NCI-H446 (cell line): Measurements from ENCODE around the gene IDE.
"Not testable (repeated sequence)": the region's sequence is repeated elsewhere in the genome, so short reads cannot be mapped to it uniquely, and the experiment has no call there.

Experiments used
- DNase-seq, 2 experiments: peaks; one replicate each; lab custom pipeline; 2025; lab: John Stamatoyannopoulos, UW

Gene IDE

GRCh38 chr10:92492748-92493240, 81.1 kb downstream of the IDE start:
- DNase-seq, result no peak

- DNase-seq, result no peak
Measured at GRCh38 chr10:92490387-92490786, 83.5 kb downstream of the IDE start.

DNA sequence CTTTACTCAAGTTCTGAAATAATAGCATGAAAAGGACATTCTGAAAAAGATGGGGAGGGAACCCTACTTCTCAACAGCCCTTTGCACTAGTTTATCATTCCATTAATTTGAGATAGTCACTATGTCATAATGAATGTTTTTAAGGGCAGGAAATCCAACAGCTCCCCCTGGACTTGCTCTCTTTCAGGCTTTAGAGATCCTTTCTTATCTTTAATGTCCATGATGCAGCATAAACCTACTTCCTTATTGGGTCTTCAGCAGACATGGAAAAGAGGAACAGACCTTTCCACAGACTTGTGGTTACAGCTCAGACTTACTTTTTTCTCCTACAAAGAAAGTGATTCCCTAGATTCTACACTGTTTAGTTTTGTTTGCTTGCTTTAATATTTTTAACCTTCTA, 87.3 kb downstream of the IDE start:
- no peak for DNase-seq

- no peak for DNase-seq
Measured at GRCh38 chr10:92483539-92483938, 90.4 kb downstream of the IDE start.

GRCh38 chr10:92480413-92480812, 93.5 kb downstream of the IDE start:
- DNase-seq, result no peak

- no peak for DNase-seq
Measured at GRCh38 chr10:92479547-92479946, 94.3 kb downstream of the IDE start.

DNA sequence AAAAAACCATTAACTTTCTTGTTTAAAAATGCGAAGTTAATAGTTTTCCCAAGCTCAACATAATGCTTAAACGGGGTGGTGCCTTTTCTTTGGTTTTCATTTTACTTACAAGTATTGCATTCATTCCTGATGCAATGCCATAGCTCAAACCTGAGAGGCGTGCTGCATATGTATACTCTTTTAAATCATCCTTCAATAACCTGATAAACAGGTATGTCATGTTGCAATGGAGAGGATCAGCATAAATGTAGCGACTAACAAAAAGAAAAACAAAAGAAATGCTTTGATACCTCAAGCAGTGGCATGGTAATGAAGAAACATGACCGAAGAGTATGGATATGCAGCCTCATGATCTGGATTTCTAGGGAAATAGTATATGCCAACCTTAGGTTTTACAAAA, 95.4 kb downstream of the IDE start:
- no peak for DNase-seq

GRCh38 chr10:92475357-92475868, 98.5 kb downstream of the IDE start:
- no peak for DNase-seq

- DNase-seq, result no peak
Measured at GRCh38 chr10:92470026-92470425, 103.9 kb downstream of the IDE start.

DNA sequence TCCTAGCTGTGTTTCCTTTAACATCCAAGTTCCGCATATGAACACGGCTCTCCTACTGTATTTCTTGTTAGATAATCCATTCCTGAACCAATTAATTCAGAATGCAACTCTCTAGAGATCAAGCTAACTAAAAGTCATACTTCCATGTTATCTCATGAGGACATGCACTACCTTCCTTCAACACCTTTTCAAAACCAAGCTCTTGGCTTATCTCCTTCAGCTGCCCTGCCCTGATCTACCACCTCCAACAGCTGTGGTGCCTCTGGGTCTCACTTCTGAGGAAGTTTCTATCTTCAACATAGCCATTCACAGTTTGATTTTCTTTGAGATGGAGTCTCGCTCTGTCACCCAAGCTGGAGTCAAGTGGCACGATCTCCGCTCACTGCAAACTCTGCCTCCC, 109.5 kb downstream of the IDE start:
- DNase-seq, result no peak

GRCh38 chr10:92463582-92463981, 110.3 kb downstream of the IDE start:
- DNase-seq, result no peak

DNA sequence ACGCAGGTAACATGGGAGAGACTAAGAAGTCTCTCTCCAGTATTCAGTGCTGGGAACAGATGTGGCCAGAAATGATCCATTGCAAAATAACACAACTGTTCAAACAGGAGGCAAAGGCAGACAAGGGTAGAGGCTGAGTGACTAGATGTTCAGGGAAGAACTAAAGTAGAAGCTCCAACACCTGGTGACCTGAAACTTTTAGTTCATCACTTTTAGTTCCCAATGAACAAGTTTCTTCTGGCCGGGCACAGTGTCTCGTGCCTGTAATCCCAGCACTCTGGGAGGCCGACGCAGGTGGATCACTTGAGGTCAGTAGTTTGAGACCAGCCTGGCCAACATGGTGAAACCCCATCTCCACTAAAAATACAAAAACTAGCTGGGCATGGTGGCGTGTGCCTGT, 118.9 kb downstream of the IDE start:
- DNase-seq, result not testable (repeated sequence)

DNA sequence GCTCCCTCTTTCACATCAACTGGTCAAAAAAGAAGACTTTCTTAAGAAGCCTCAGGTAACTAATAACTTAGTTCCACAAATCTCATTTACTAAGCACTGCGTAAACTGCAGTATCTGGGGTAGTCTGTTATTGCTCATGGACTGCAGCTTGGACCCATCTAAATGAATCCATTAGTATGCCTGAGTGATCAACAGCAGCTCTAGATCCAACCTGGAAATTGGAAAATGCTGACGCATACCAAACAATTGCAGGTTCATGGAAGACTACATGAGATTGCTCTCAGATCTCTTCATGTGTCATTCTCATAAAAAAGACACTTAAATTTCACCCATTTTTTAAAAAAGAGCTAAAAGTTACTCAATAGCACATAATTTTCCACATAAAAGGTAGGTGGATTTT, 121.6 kb downstream of the IDE start:
- no peak for DNase-seq

- DNase-seq, result no peak
Measured at GRCh38 chr10:92451431-92451830, 122.5 kb downstream of the IDE start.

- no peak for DNase-seq
Measured at GRCh38 chr10:92450896-92451295, 123.0 kb downstream of the IDE start.

DNA sequence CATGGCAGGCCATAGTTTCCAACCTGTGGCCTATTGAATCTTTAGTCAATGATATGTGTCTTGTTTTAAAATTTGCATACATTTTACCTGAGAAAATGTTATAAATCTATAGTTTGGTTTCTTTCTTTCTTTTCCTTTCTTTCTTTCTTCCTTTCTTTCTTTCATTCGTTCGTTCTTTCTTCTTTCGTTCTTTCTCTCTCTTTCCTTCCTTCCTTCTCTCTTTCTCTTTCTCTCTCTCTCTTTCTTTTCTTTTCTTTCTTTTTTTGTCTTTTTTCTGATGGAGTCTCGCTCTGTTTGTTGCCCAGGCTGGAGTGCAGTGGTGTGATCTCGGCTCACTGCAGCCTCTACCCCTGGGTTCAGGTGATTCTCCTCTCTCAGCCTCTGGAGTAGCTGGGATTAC, 133.3 kb downstream of the IDE start:
- DNase-seq, result no peak

- DNase-seq, result no peak
Measured at GRCh38 chr10:92438220-92438619, 135.7 kb downstream of the IDE start.

DNA sequence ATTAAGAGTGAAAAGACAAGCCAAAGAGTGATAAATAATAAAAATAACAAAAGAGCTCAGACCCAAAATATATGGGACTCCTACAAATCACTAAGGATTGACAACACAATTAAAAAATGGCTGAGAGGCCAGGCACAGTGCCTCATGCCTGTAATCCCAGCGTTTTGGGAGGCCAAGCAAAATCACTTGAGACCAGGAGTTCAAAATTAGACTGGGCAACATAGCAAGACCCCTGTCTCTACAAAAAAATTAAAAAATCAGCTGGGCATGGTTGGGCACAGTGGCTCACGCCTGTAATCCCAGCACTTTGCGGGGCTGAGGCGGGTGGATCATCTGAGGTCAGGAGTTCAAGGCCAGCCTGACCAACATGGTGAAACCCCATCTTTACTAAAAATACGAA, 137.3 kb downstream of the IDE start:
- no peak for DNase-seq

DNA sequence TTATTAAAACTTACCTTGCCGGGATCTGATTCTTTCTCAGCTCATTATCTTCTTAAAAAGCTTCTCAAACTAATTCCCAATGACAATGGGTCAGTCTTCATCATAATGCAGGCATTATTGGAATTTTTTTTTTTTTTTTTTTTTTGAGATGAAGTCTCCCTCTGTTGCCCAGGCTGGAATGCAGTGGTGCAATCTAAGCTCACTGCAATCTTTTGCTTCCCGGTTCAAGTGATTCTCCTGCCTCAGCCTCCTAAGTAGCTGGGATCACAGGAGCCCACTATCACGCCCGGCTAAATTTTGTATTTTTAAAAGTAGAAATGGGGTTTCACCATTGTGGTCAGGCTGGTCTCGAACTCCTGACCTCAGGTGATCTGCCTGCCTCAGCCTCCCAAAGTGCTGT, 137.8 kb downstream of the IDE start:
- not testable (repeated sequence) for DNase-seq

GRCh38 chr10:92434385-92434784, 139.5 kb downstream of the IDE start:
- no peak for DNase-seq

- DNase-seq, result no peak
Measured at GRCh38 chr10:92432596-92432995, 141.3 kb downstream of the IDE start.

GRCh38 chr10:92430103-92430502, 143.8 kb downstream of the IDE start:
- DNase-seq, result no peak

DNA sequence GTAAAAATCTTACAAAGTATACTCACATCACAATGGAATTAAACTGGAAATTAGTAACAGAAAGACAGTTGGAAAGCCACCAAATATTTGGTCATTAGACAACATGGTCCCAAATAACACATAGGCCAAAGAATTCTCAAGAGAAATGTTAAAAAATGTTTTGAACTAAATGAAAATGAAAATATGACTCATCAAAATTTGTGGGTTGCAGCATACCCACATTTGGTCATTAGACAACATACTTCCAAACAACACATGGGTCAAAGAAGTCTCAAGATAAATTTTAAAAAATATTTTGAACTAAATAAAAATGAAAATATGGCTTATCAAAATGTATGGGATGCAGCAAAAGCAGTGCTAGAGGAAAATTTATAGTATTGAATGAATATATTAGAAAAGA, 152.3 kb downstream of the IDE start:
- DNase-seq, result no peak

DNA sequence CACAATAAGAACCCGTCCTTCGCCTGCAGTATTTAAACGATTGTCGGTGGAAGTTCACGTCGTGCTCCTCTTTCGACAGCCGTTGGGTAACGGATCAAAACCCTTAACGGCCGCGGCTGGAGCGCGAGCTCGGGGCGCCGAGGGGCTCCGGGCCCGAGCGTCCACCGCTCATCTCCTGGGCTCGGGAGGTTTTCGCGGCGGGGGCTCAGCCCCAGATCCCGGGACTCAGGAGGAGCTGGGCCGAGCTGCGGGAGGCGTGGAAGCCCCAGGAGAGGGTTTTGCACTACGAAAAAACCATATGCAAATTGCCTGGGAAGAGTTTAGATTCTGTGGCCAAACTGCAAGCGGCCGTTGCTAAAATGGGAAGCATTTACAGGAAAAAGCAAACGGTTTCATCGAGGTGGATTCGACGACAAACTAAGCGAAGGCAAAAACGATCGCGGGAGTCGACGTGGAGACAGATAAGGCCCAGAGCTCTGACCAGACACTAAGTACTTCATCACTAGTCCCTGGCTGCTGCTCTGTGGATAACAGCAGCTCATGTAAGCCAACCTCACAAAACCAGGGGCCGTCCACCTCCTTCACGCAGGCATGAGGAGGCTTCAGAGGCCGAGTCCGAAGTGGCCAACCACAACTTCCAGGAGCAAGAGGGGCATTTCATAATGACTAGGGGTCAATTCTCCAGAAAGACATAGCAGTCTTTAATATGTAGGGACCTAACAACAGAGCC, 153.2 kb downstream of the IDE start:
- DNase-seq, result no peak
